SK-N-MC (cell line): Measurements from ENCODE around the gene AURKAIP1.
A peak's percentile ranks its signal among the peaks of the same experiment; 100 is the strongest.

Experiments
- DNase-seq: peaks from one replicate; pipeline ENCODE4 v3.0.0-alpha.2; 2011; ENCODE audit warnings: low read depth, low spot score
- H3K27ac ChIP-seq: fragments of 200-600 bp; sonication (generic); 2 replicates; pipeline ENCODE4 v1.5.1; 2016; ENCODE audit warnings: mixed run types
- H3K36me3 ChIP-seq: fragments of 200-600 bp; sonication (generic); 2 replicates; pipeline ENCODE4 v1.6.1; 2017; ENCODE audit warnings: antibody characterized with exemption, low read length, mixed read lengths; ENCODE audit not compliant: insufficient read depth
- H3K4me3 ChIP-seq: fragments of 200-600 bp; sonication (generic); 2 replicates; pipeline ENCODE4 v1.5.1; 2016
- H3K9ac ChIP-seq: fragments of 200-600 bp; sonication (generic); 2 replicates; pipeline ENCODE4 v1.8.0; 2017; ENCODE audit warnings: mixed run types, mixed read lengths; ENCODE audit not compliant: insufficient read length
- H3K9me3 ChIP-seq: fragments of 200-600 bp; sonication (generic); 2 replicates; pipeline ENCODE4 v1.6.1; 2017; ENCODE audit warnings: low read depth, mild to moderate bottlenecking, antibody characterized with exemption, low read length, moderate library complexity, mixed read lengths
- EZH2 ChIP-seq: fragments of 200-600 bp; sonication (generic); IDR thresholded peaks from one replicate; pipeline ENCODE4 v1.6.1; 2017; ENCODE audit warnings: antibody characterized with exemption
- FOXP2 ChIP-seq: optimal IDR thresholded peaks from 2 replicates; pipeline ENCODE3; 2011; ENCODE audit warnings: mild to moderate bottlenecking, moderate library complexity; ENCODE audit not compliant: insufficient read depth; ENCODE audit errors: extremely low read length, control extremely low read depth
- POLR2AphosphoS5 ChIP-seq: IDR thresholded peaks from 2 replicates; pipeline ENCODE4 v1.6.1; 2012; ENCODE audit warnings: mild to moderate bottlenecking, low read depth, low read length, borderline replicate concordance

The AURKAIP1 gene

GRCh38 chr1:1355416-1355815 lies 19.6 kb downstream of the AURKAIP1 start:
- TF ChIP-seq FOXP2 = no peak
- TF ChIP-seq POLR2AphosphoS5 = no peak
- TF ChIP-seq EZH2 = no peak
- no peak overlapping the region for H3K27ac ChIP-seq
- H3K4me3 ChIP-seq = no peak overlapping the region
- no peaks in the 10 kb centered on the region for H3K36me3 ChIP-seq
- H3K9ac ChIP-seq = no peak overlapping the region
- no peaks in the 10 kb centered on the region for H3K9me3 ChIP-seq
- DNase-seq = no peak

GRCh38 chr1:1354271-1355247 lies 20.4 kb downstream of the AURKAIP1 start:
- Histone ChIP-seq H3K9ac (no peak overlapping the region), H3K27ac (no peak overlapping the region), H3K4me3 (no peak overlapping the region), H3K36me3 (no peaks in the 10 kb centered on the region), H3K9me3 (no peaks in the 10 kb centered on the region)
- no peak for DNase-seq
- TF ChIP-seq POLR2AphosphoS5 (0 out of 2 replicates have a peak, but pooled peaks have one; percentile 31), FOXP2 (no peak), EZH2 (no peak)

GRCh38 chr1:1353389-1354151 lies 21.4 kb downstream of the AURKAIP1 start:
- no peak overlapping the region for H3K27ac ChIP-seq
- H3K36me3 ChIP-seq = no peaks in the 10 kb centered on the region
- no peak for DNase-seq
- H3K9me3 ChIP-seq = no peaks in the 10 kb centered on the region
- TF ChIP-seq EZH2 = no peak
- TF ChIP-seq POLR2AphosphoS5 = no peak; the same call in 1 of the 2 replicates
- TF ChIP-seq FOXP2 = no peak
- H3K9ac ChIP-seq = no peak overlapping the region
- no peak overlapping the region for H3K4me3 ChIP-seq

GRCh38 chr1:1352786-1353388 lies 22.1 kb downstream of the AURKAIP1 start:
- no peak overlapping the region for H3K9ac ChIP-seq
- H3K36me3 ChIP-seq = no peaks in the 10 kb centered on the region
- H3K4me3 ChIP-seq = no peak overlapping the region
- DNase-seq = no peak
- H3K27ac ChIP-seq = no peak overlapping the region
- no peaks in the 10 kb centered on the region for H3K9me3 ChIP-seq
- TF ChIP-seq POLR2AphosphoS5 (peak; percentile 30; the same call in 1 of the 2 replicates), FOXP2 (no peak)

GRCh38 chr1:1351511-1352427 lies 23.2 kb downstream of the AURKAIP1 start:
- Histone ChIP-seq H3K36me3 (no peaks in the 10 kb centered on the region), H3K9me3 (no peaks in the 10 kb centered on the region), H3K4me3 (no peak overlapping the region), H3K9ac (no peak overlapping the region), H3K27ac (no peak overlapping the region)
- no peak for DNase-seq
- TF ChIP-seq POLR2AphosphoS5 = no peak; the same call in 1 of the 2 replicates
- TF ChIP-seq EZH2 = no peak
- no peak for TF ChIP-seq FOXP2

GRCh38 chr1:1349256-1350012 lies 25.6 kb downstream of the AURKAIP1 start, which contains the start of gene DVL1:
Gene DVL1, minus strand, starts transcription at chr1:1349418. Its CDS starts 353 bp downstream, at chr1:1349065.
- peak within 1 kb of the TSS; percentile 88 for H3K4me3 ChIP-seq
- DNase-seq = no peak
- no peaks in the 10 kb centered on the region for H3K36me3 ChIP-seq
- H3K9me3 ChIP-seq = no peaks in the 10 kb centered on the region
- H3K27ac ChIP-seq = peak within 1 kb of the TSS; percentile 70
- TF ChIP-seq FOXP2 (no peak), EZH2 (no peak), POLR2AphosphoS5 (no peak)
- peak within 1 kb of the TSS; percentile 89 for H3K9ac ChIP-seq
